NCI-H82 treated with DMSO at 0.1 percent for 48 hours (cell line): ENCODE measurements around the gene PNKD.
A peak's percentile ranks its signal among the peaks of the same experiment; 100 is the strongest.

Experiments
- DNase-seq: peaks from one replicate; lab custom pipeline; 2025; ENCODE audit not compliant: unreplicated experiment; lab: John Stamatoyannopoulos, UW

The PNKD gene

DNA sequence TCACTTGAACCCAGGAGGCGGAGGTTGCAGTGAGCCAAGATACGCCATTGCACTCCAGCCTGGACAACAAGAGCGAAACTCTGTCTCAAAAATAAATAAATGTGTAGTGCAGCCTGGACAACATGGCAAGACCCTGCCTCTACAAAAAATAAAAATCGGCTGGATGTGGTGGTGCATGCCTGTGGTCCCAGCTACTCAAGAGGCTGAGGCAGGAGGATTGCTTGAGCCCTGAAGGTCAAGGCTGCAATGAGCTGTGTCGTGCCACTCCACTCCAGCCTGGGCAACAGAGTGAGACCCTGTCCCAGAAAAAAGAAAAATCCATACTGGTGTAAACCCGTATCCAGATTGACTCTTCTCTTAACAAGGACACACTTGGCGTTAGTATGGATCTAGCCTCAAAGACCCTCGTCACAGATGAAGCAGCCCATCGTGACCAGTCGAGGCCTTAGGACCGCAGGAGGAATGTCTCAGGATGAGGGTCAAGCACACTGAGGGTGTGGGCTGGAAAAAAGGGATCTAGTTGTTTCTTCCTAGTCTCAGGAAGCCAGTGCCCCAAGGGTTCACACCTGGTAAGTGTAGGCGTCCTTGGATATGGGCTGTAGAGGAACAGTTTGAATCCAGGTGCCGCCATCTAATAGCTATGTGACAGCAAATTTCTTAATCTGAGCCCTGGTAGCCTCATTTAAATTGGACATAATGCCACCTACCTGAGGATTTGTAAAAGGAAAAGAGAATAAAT, 13.5 kb upstream of the PNKD start:
- DNase-seq = no peak

GRCh38 chr2:218257390-218257981, 12.8 kb upstream of the PNKD start:
- no peak for DNase-seq

GRCh38 chr2:218259099-218259961, 11.0 kb upstream of the PNKD start:
- no peak for DNase-seq

DNA sequence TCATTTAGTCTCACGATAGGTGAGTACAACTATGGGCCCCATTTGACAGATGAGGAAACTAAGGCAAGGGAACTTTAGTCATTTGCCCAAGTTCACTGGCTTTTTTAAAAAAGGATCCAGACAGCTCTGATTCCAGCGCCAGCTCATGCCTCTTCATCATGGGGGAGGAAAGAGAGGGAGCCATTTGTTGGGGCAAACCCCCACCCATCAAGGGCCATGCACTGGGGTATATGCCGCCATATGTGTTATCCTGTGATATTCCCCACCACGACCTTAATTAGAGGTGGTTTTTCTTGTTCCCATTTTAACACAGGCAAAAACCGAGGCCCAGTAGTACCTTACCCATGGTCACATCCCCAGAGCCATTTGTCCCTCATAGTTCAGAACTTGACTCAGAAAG, 10.2 kb upstream of the PNKD start:
- no peak for DNase-seq

DNA sequence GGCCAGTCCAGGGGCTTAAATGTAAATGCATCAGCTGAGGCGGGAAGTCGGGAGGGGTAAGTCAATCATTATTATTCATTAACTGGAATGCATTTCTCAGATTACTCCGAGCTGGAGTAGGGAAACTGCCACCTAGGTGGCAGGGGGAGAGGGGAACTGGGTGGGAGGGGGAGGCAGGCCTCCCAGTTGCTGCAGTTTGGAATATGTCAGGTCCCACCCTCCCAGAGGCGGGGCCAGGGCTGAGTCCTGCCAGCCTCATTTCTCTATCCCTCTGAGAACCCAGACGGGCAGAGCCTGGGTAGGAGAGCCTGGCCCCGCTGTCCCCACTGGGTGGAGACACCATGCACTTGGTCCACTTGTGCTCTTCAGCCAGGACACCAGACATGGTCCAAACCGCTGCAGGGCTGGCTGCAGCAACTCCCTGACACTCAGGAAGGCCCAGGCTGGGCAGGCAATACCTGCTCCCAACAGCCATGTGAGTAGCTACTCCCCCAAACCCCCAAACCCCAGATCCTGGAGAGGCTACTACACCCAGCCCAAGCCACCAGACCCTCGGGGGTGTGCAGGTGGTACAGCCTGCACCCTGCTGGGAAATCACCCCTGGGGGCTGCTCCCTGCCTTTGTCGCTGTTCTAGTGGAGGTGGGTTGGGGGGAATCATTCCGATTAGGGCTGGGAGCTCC, 9.4 kb upstream of the PNKD start, which contains the start of gene GPBAR1:
Gene GPBAR1, plus strand, starts transcription at position 274 of the 681 bp plus-strand sequence. CDS start 1,710 bp downstream, outside the sequence.
- DNase-seq = peak; percentile 10

GRCh38 chr2:218261423-218262236, 8.7 kb upstream of the PNKD start:
- peak; percentile 12 for DNase-seq

DNA sequence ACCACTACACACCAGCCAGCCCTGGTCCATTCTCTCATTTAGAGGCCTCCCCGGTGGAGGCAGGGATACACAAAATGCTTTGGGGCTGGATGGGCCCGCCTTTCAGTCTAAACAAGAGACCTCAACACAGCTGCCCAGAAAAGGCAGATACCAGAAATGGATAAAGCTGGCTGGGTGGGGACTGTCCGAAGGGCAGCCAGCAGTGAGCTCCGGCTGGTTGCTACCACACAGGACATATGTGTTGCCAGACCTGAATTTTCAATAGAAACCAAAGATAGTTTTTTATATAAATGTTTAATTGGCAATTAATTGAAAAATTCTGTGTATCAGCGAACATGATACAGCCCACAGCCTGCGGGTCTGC, 8.1 kb upstream of the PNKD start:
- no peak for DNase-seq

DNA sequence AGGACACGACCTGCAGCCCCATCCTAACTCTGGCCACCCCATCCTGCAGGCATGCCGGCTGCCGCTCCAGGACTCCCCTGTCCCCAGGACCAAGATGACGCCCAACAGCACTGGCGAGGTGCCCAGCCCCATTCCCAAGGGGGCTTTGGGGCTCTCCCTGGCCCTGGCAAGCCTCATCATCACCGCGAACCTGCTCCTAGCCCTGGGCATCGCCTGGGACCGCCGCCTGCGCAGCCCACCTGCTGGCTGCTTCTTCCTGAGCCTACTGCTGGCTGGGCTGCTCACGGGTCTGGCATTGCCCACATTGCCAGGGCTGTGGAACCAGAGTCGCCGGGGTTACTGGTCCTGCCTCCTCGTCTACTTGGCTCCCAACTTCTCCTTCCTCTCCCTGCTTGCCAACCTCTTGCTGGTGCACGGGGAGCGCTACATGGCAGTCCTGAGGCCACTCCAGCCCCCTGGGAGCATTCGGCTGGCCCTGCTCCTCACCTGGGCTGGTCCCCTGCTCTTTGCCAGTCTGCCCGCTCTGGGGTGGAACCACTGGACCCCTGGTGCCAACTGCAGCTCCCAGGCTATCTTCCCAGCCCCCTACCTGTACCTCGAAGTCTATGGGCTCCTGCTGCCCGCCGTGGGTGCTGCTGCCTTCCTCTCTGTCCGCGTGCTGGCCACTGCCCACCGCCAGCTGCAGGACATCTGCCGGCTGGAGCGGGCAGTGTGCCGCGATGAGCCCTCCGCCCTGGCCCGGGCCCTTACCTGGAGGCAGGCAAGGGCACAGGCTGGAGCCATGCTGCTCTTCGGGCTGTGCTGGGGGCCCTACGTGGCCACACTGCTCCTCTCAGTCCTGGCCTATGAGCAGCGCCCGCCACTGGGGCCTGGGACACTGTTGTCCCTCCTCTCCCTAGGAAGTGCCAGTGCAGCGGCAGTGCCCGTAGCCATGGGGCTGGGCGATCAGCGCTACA, 7.4 kb upstream of the PNKD start:
- DNase-seq = no peak

GRCh38 chr2:218263817-218264641, 6.3 kb upstream of the PNKD start:
- no peak for DNase-seq

- no peak for DNase-seq
Measured at GRCh38 chr2:218264773-218265561, 5.4 kb upstream of the PNKD start.

GRCh38 chr2:218265626-218266025, 4.7 kb upstream of the PNKD start:
- DNase-seq = no peak

- DNase-seq = no peak
Measured at GRCh38 chr2:218266316-218266979, 3.9 kb upstream of the PNKD start.

- DNase-seq = no peak
Measured at GRCh38 chr2:218267259-218267658, 3.1 kb upstream of the PNKD start.

DNA sequence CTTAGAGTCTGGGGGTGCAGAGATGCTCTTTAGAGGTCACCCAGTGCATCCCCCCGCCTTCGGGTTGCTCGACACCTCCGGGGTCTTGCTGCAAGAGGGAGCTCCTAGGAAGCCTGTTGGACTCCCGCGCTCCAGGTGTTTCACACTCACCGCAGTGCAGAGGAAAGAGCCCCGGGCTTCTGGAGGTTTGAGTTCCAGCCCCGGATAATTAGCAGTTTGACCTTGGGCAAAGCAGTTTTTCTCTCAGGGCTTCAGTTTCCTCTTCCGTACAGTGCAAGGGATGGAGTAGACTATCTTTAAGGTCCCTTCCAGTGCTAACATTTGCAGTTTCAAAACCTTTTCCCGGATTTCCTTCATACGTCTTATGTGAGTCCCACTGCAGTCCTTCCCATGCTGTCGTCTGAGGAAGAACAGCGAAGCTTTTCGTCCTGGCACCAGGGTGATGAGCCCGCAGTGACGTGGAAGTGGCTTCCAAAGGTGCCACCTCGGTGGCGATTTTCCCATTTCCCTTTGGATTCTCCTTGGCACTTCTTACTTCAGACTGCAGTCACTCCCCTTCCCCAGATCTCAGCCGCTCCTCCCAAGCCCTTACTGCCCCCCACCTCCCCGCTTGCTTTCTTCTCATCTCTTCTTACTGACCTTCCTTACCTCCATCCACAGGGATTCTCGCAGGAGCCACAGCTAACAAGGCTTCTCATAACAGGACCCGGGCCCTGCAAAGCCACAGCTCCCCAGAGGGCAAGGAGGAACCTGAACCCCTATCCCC, 585 bp downstream of the PNKD start:
- no peak for DNase-seq

DNA sequence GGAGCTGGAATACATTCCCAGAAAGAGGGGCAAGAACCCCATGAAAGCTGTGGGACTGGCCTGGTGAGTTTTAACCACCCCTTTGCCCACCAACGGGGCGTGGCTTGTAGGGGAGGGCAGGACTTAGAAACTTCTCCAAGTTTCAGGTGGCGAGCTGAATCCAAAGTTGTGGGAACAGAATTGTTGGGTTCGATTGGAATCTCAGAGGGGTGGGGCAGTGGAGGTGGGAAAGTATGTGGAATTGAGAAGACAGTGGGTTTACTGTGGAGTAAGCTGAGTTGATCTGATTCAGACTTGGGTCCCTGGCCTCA, 1.1 kb downstream of the PNKD start:
- DNase-seq = no peak

GRCh38 chr2:218271865-218272530, 1.7 kb downstream of the PNKD start:
- DNase-seq = no peak
